ENCODE results near the gene MYO18B.

Gene MYO18B

DNA sequence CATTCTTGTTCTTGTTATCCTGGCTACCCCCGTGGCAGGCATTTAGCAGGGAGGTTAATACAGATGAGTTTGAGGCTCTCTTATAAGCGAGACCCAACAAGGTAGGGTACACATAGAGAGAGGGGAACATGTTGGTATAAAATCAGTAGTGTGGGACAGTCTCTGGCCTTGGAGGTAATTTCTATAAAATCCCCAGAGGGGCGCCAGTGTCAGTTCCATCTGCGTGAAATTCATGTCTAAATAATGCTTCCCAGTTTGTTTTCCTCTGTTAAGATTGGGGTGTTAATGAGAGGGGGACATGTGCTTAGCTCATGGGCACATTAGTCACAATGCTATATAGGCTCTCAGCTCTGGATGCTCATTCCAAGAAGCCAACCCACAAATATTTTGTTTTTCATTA is 150.7 kb downstream of the MYO18B start:
- TF ChIP-seq, protein P1, sequence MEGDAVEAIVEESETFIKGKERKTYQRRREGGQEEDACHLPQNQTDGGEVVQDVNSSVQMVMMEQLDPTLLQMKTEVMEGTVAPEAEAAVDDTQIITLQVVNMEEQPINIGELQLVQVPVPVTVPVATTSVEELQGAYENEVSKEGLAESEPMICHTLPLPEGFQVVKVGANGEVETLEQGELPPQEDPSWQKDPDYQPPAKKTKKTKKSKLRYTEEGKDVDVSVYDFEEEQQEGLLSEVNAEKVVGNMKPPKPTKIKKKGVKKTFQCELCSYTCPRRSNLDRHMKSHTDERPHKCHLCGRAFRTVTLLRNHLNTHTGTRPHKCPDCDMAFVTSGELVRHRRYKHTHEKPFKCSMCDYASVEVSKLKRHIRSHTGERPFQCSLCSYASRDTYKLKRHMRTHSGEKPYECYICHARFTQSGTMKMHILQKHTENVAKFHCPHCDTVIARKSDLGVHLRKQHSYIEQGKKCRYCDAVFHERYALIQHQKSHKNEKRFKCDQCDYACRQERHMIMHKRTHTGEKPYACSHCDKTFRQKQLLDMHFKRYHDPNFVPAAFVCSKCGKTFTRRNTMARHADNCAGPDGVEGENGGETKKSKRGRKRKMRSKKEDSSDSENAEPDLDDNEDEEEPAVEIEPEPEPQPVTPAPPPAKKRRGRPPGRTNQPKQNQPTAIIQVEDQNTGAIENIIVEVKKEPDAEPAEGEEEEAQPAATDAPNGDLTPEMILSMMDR (IDR thresholded peaks at IDR 0.05; ENCODE audit: low read depth, low read length) = no peak
- no peak overlapping the region for H3K4me3 ChIP-seq (replicated peaks in 1 of 2; ENCODE audit: low read depth in 2 of 2, low read length in 2 of 2)
- DNase-seq (ENCODE audit: low read depth in 2 of 2) = no peak

DNA sequence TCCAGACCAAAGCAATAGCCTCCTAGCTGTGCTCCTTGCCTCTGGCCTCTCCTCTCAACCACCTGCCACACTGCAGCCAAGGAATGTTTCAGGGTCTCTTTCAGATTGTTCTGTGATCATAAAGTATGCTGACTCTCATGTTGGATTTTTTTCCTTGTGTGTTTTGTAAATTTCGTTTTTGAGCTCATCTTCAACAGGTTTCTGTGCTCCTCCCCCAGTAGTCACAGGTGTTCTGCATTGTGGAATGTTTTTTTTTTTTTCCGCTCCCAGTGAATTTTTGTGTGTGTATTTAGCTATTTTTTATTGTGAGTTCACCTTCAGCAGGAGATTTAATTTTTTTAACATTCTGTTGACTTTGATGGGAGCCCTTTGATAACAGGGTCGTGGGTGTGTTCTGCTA is 153.7 kb downstream of the MYO18B start:
- no peak for DNase-seq (ENCODE audit: low read depth in 2 of 2)
- TF ChIP-seq, protein P1 (IDR thresholded peaks at IDR 0.05; ENCODE audit: low read depth, low read length) = no peak
- no peak overlapping the region for H3K4me3 ChIP-seq (replicated peaks in 1 of 2; ENCODE audit: low read depth in 2 of 2, low read length in 2 of 2)

DNA sequence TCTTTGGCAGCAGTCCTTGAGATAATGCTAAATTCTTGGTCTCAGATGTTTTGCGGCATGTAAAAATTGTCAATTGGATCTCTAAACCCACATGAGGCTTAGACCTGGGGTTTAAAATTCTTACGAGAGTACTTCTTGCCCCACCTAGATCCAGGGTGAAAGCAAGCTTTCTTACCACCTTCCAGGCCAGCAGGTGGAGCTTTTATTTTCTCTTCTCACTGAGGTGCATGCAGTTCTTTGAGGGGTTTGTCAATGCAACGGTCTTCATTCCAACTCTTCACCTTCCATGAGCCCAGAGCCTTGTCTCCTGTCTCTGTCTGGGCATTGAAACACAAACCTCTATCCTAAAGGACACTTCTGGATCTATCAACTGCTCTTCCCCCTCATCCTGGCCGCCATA is 154.1 kb downstream of the MYO18B start:
- TF ChIP-seq, protein P1 (IDR thresholded peaks at IDR 0.05; ENCODE audit: low read depth, low read length) = no peak
- DNase-seq (ENCODE audit: low read depth in 2 of 2) = no peak
- H3K4me3 ChIP-seq (replicated peaks in 1 of 2; ENCODE audit: low read depth in 2 of 2, low read length in 2 of 2) = no peak overlapping the region

DNA sequence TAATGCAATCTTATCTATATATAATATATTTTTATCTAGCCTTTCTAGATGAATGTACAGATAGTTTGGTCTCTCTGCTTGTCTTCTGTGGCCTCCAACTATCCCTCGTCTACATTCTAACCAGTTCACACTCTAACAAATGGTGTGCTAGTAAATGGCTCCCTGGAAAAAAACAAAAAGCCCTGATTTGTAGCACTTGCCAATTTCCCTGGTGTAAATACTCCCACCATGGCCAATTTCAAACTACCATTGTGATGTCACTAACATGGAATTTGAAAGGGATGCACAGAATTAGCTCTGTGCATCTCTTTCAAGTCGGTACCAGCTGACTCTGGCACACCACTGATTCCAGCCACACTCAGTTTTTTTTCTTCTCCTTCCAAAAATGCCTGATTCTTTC is 154.6 kb downstream of the MYO18B start:
- H3K4me3 ChIP-seq (replicated peaks in 1 of 2; ENCODE audit: low read depth in 2 of 2, low read length in 2 of 2) = no peak overlapping the region
- no peak for DNase-seq (ENCODE audit: low read depth in 2 of 2)
- TF ChIP-seq, protein P1 (IDR thresholded peaks at IDR 0.05; ENCODE audit: low read depth, low read length) = no peak

DNA sequence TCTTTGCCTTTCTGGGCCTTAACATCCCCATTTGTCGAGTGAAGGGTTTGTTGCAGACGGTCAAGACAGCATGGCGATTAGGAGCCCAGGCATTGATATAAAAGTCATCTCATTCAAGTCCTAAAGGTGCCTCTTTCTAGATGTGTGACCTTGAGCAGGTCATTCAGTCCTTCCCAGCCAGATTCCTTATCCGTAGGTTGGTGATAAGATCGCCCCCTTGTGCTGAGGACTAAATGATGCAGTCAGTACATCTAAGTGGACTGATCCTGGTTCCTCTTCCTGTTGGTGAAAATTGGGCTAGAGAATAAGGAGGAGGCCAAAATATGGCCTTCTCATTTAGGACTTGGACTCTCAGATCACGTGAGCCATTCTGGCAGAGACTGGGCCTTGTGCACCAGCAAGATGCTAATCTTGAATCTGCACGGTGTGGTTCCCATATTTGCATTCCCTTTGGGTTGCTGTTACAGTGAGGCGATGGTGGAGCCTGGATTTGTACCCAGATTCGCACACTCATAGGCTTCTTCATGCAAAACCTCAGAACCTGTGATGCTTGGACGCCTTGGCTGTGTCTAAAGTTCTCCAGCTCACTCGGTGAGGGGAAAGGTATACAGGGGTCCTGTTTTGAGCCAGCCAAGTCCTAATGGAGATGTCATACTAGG is 156.8 kb downstream of the MYO18B start:
- peak in 1 of 2 donors; percentile 4 for DNase-seq (ENCODE audit: low read depth in 2 of 2)

DNA sequence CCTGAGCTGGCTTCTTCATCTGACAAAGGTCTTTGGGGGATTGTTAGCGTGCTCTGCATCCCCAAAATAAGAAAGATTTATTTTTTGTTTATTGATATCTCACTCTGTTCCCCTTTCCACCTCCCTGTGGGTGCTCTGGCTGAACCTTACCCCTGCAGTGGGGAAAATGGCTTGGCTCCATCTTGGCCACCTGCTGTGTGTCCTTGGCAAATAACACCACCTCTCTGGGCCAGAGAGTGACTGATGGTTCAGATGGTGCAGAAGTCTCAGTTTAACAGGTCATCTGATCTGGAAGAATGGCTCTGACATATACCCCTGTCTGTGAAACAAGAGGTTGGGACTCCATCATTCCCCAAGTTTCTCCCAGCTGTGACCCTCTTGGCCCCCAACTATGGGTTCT is 157.6 kb downstream of the MYO18B start:
- TF ChIP-seq, protein P1 (IDR thresholded peaks at IDR 0.05; ENCODE audit: low read depth, low read length) = no peak
- DNase-seq (ENCODE audit: low read depth in 2 of 2) = no peak
- no peak overlapping the region for H3K4me3 ChIP-seq (replicated peaks in 1 of 2; ENCODE audit: low read depth in 2 of 2, low read length in 2 of 2)

More for the DNA sequence above, 156.8 kb downstream of the MYO18B start:
- TF ChIP-seq, protein P1 (IDR thresholded peaks at IDR 0.05; ENCODE audit: low read depth, low read length) = peak; percentile 6
- no peak overlapping the region for H3K4me3 ChIP-seq (replicated peaks in 1 of 2; ENCODE audit: low read depth in 2 of 2, low read length in 2 of 2)

DNA sequence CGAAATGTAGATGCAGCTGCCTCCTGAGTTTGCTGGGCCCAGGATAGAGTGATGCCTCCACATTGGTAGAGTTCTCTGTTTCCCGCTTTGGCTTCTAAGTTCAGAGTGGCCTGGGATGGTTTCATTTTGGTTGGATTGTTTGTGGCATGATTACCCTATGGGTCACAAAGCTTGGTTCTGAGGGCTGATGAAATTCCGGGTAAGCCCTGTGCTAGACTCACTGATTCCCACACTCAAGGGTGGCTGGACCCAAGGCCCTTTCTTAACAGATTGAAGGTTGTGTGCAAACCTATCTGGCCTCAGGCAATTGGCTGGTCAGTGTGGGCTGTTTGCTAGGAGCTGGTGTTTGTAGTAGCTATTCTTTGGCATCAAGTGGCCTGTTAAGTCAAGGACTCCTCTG is 158.4 kb downstream of the MYO18B start:
- no peak for DNase-seq (ENCODE audit: low read depth in 2 of 2)
- TF ChIP-seq, protein P1 (IDR thresholded peaks at IDR 0.05; ENCODE audit: low read depth, low read length) = no peak
- H3K4me3 ChIP-seq (replicated peaks in 1 of 2; ENCODE audit: low read depth in 2 of 2, low read length in 2 of 2) = no peak overlapping the region

All from cardiac fibroblast (primary cell).